Raji (cell line): Measurements from ENCODE around the gene DNAJA4.

Experiments
- POLR2A ChIP-seq: IDR thresholded peaks from 2 replicates; pipeline ENCODE4 v1.6.1; 2011; ENCODE audit warnings: low read depth, low read length, control low read depth; ENCODE audit not compliant: insufficient read depth

DNAJA4 gene

GRCh38 chr15:78236491-78236890 lies 27.9 kb upstream of the DNAJA4 start:
- no peak for TF ChIP-seq POLR2A

DNA sequence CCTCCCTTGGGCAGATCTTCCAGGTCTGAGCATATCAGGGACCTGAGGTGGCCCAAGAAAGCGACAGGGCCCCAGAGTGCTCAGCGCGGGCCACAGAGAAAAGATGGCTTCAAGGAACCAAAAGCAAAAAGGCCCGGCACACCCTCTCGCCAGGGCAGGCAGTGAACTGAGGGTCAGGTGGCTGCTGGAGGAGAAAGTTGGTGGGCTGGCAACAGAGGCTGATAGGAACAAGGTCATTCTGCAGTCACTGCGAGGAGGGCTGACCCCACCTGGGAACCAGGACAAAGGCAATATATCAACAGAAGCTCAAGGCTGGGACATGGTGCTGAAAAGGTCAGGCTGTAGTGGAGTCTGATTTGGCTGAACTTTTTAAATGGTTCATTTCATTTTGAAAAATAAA lies 27.2 kb upstream of the DNAJA4 start:
- TF ChIP-seq POLR2A = no peak

- no peak for TF ChIP-seq POLR2A
Measured at GRCh38 chr15:78239811-78240210, 24.6 kb upstream of the DNAJA4 start.

DNA sequence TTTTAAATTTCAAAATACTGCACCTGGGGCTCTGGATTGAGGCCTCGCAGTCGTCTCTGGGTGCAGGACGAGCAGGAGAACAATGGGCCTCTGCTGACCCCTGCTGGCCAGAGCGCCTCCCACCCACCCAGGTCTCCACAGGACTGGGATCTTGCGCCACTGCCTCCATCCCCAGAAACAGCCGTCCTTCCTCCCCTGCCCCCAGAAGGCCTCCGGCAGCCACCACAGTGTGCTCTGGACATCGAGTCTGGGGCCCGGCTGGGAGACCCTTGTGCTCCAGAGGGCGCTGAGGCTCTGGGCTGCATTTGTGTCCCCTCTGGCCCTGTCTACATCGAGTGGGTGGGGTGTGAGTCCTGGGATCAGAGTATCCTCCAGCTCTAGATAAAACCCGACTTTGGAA lies 23.3 kb upstream of the DNAJA4 start:
- no peak for TF ChIP-seq POLR2A

- no peak for TF ChIP-seq POLR2A
Measured at GRCh38 chr15:78242128-78242527, 22.2 kb upstream of the DNAJA4 start.

GRCh38 chr15:78243058-78243457 lies 21.3 kb upstream of the DNAJA4 start:
- TF ChIP-seq POLR2A = no peak

DNA sequence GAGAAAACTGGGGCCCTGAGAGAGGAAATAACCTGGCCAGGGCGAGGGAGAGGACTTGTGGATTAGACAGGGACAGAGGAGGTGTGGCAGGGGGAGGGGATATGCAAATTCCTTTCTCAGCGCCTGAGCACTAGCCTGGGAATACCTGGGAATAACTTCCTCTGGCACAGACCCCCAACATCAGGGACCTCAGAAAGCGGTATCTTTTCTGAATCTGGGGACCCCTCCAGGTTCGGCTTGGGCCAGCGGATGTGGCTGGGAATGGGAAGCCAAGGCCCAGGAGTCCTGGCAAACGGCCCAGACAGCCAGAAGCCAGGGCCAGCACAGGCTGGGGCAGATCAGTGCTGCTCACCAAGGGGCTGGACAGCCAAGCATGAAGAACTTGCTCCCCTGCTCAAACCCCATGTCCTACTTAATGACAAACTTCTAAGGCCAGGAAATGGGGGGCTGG lies 20.8 kb upstream of the DNAJA4 start:
- TF ChIP-seq POLR2A = no peak

- no peak for TF ChIP-seq POLR2A
Measured at GRCh38 chr15:78244101-78244500, 20.3 kb upstream of the DNAJA4 start.

- no peak for TF ChIP-seq POLR2A
Measured at GRCh38 chr15:78244893-78245292, 19.5 kb upstream of the DNAJA4 start.

DNA sequence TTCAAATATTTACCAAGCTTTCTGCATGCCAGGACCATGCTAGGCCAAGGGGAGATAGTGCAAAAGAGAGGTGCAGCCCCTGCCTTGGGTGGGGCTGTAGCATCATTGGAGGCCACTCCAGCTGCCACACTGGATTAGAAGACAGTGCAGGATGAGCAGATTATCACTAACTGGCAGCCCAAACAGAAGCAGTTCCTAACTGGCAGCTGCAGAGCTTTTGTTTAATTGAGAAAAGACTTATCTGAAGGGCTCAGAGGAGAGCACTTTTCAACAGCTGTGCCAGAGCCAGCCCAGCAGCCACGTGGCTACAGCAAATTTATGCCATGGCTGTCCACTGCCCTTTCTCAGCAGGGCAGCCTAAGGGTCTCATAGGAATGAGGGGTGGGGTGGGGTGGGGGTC lies 16.5 kb upstream of the DNAJA4 start:
- TF ChIP-seq POLR2A = no peak

GRCh38 chr15:78249131-78249530 lies 15.2 kb upstream of the DNAJA4 start:
- no peak for TF ChIP-seq POLR2A

GRCh38 chr15:78251136-78251535 lies 13.2 kb upstream of the DNAJA4 start:
- TF ChIP-seq POLR2A = no peak

- TF ChIP-seq POLR2A = no peak
Measured at GRCh38 chr15:78255421-78256043, 8.8 kb upstream of the DNAJA4 start.

DNA sequence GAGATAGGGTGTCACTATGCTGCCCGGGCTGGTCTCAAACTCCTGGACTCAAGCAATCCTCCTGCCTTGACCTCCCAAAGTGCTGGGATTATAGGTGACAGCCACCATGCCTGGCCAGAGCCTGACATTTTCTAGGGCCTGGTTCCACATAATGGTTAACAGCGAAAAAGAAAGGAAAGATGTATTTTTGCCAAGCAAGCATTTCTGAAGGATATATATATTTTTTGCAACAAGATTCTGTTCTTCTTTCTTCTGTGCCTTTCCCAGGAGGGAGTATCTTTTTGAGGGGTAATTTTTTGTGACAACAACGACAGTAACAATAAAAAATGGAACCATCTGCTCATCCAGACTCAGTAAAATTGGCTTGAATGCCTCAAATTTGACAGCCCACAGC lies 8.3 kb upstream of the DNAJA4 start:
- no peak for TF ChIP-seq POLR2A

- TF ChIP-seq POLR2A = no peak
Measured at GRCh38 chr15:78257681-78258080, 6.7 kb upstream of the DNAJA4 start.

DNA sequence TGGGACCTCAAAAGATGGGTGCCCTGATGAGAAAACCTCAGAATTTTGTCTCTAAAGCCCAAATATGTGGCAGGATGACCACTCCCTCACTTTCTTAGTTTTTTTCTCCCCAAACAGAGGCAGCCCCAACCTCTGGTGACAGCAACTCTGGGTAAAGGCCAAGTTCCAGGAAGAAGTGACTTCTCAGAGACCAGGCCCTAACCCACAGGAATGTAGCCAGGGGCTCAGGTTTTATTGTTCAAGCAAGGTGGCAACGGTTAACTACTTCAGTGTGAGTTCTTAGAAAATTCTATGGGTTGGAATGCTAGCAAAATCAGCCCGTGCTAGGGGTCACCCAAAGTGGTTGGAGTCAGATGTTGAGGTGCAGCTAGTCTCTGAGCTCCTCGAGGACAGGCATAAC lies 5.1 kb upstream of the DNAJA4 start:
- TF ChIP-seq POLR2A = no peak

- no peak for TF ChIP-seq POLR2A
Measured at GRCh38 chr15:78260489-78260888, 3.9 kb upstream of the DNAJA4 start.
